Measurements from ENCODE around the gene PGAP2.

PGAP2 gene

DNA sequence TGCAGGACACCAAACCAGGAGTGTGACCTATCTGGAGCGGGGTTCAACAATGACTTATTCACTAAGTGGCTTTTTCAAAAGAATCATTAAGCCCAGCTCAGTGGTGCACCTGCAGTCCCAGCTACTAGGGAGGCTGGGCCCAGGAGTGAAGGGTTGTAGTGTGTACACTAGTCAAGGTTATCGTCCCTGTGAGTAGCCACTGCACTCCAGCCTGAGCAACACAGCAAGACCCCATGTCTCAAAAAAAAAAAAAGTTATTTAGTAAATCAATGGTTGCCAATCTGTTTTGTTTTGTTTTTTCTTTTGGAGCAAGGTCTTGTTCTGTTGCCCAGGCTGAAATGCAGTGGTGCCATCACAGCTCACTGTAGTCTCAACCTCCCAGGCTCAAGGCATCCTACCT lies 24.5 kb downstream of the PGAP2 start:
- H3K27me3 ChIP-seq (ENCODE audit: insufficient read depth, low read length), result no peaks in the 10 kb centered on the region
- no peak overlapping the region for H3K27ac ChIP-seq (ENCODE audit: low read depth, low read length)
- peaks cover 28% of the 10 kb centered on the region for H3K4me1 ChIP-seq (ENCODE audit: control insufficient read depth, insufficient read depth, low read length, unreplicated experiment)
- H3K79me2 ChIP-seq (ENCODE audit: control insufficient read depth, insufficient read depth, low read length, unreplicated experiment), result peaks cover 77% of the 10 kb centered on the region
- no peak overlapping the region for H3K4me3 ChIP-seq (ENCODE audit: low read depth, low read length)
- no peak overlapping the region for H2AFZ ChIP-seq (ENCODE audit: low read length, unreplicated experiment)
- H3K36me3 ChIP-seq (ENCODE audit: insufficient read depth, low read length), result no peaks in the 10 kb centered on the region

- Histone ChIP-seq H3K4me3 (ENCODE audit: low read depth, low read length) (no peak overlapping the region), H3K27me3 (ENCODE audit: insufficient read depth, low read length) (no peaks in the 10 kb centered on the region), H2AFZ (ENCODE audit: low read length, unreplicated experiment) (no peak overlapping the region), H3K36me3 (ENCODE audit: insufficient read depth, low read length) (no peaks in the 10 kb centered on the region), H3K4me1 (ENCODE audit: control insufficient read depth, insufficient read depth, low read length, unreplicated experiment) (peaks cover 34% of the 10 kb centered on the region), H3K79me2 (ENCODE audit: control insufficient read depth, insufficient read depth, low read length, unreplicated experiment) (peaks cover 83% of the 10 kb centered on the region), H3K27ac (ENCODE audit: low read depth, low read length) (no peak overlapping the region)
These were observed 25.1 kb downstream of the PGAP2 start for GRCh38 chr11:3833449-3833848.

DNA sequence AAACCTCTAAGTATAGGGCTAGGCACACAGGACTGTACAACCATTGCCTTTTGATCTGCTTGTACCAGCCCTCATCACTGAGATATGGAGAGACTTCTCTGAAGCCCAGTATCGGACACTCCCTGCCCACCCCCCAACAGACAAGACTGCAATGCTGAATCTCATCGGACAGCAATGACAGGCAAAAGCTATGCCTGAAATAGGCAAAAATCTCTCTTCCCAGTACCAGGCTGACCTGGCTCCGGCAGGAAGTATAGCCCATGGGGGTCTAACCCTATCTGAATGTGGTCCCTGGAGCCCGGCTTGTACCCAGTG lies 25.9 kb downstream of the PGAP2 start:
- no peak overlapping the region for H3K4me3 ChIP-seq (ENCODE audit: low read depth, low read length)
- H3K27me3 ChIP-seq (ENCODE audit: insufficient read depth, low read length), result no peaks in the 10 kb centered on the region
- peaks cover 38% of the 10 kb centered on the region for H3K4me1 ChIP-seq (ENCODE audit: control insufficient read depth, insufficient read depth, low read length, unreplicated experiment)
- H3K27ac ChIP-seq (ENCODE audit: low read depth, low read length), result no peak overlapping the region
- H3K79me2 ChIP-seq (ENCODE audit: control insufficient read depth, insufficient read depth, low read length, unreplicated experiment), result peaks cover 92% of the 10 kb centered on the region
- no peak overlapping the region for H2AFZ ChIP-seq (ENCODE audit: low read length, unreplicated experiment)
- no peaks in the 10 kb centered on the region for H3K36me3 ChIP-seq (ENCODE audit: insufficient read depth, low read length)

DNA sequence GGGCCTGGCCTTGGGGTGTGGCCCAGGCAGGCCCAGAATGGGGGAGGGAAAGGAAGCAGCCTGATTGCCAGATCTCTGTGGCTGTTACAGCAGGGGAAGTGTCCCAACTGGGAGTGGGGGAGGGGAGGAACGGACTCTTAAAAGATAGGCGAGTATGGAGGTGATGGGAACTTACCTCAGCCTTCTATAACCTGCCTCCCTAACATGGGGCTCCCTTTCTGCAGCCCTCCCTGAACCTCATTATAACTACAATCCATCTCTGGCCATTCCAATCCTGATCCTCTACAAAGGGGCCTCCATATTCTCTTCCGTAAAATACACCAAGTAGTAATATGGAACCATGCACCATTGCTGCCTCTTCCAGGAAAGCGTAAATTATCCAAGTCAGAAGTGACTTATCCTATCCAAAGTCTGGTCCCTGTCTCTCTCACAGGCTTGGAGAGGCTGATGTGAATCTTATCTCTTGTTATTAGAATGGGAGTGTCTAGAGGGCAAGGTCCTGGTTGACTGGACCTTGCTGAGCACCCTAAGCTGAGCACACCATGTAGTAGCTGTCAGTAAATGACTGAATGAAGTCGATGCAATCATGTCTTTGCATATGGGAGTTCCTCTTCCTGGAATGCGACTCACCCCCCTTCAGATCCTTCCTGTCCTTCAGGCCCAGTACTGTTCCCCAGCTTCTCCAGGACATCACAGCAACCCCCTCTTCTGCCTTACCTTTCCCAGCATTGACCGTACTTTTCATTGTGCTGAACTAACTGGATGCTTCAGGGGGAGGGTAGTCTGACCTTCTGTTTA lies 26.5 kb downstream of the PGAP2 start:
- peaks cover 95% of the 10 kb centered on the region for H3K79me2 ChIP-seq (ENCODE audit: control insufficient read depth, insufficient read depth, low read length, unreplicated experiment)
- H3K36me3 ChIP-seq (ENCODE audit: insufficient read depth, low read length), result no peaks in the 10 kb centered on the region
- no peak overlapping the region for H2AFZ ChIP-seq (ENCODE audit: low read length, unreplicated experiment)
- no peak overlapping the region for H3K27ac ChIP-seq (ENCODE audit: low read depth, low read length)
- H3K27me3 ChIP-seq (ENCODE audit: insufficient read depth, low read length), result no peaks in the 10 kb centered on the region
- no peak overlapping the region; the same call in 1 of the 2 replicates for H3K4me3 ChIP-seq (ENCODE audit: low read depth, low read length)
- peaks cover 38% of the 10 kb centered on the region for H3K4me1 ChIP-seq (ENCODE audit: control insufficient read depth, insufficient read depth, low read length, unreplicated experiment)

DNA sequence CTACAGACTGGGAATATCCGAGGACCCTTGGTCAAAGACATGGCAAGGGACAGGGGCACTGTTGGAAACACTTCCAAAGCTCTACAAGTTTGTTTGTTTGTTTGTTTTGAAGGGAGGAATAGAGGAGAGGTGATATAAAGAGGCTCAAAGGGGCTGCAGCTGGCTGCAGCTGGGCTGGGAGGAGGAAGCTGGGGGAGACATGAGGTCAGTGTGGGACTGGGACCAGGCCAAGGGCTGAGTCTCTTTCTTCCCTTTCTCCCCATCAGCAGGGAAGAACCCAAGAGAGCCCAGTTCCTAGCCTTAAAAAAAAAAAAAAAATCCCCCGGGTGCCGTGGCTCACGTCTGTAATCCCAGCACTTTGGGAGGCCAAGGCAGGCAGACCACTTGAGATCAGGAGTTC lies 27.4 kb downstream of the PGAP2 start:
- Histone ChIP-seq H3K27me3 (ENCODE audit: insufficient read depth, low read length) (no peaks in the 10 kb centered on the region), H3K79me2 (ENCODE audit: control insufficient read depth, insufficient read depth, low read length, unreplicated experiment) (peaks cover 95% of the 10 kb centered on the region), H3K4me3 (ENCODE audit: low read depth, low read length) (no peak overlapping the region), H2AFZ (ENCODE audit: low read length, unreplicated experiment) (no peak overlapping the region), H3K4me1 (ENCODE audit: control insufficient read depth, insufficient read depth, low read length, unreplicated experiment) (peaks cover 38% of the 10 kb centered on the region), H3K36me3 (ENCODE audit: insufficient read depth, low read length) (no peaks in the 10 kb centered on the region), H3K27ac (ENCODE audit: low read depth, low read length) (no peak overlapping the region)

DNA sequence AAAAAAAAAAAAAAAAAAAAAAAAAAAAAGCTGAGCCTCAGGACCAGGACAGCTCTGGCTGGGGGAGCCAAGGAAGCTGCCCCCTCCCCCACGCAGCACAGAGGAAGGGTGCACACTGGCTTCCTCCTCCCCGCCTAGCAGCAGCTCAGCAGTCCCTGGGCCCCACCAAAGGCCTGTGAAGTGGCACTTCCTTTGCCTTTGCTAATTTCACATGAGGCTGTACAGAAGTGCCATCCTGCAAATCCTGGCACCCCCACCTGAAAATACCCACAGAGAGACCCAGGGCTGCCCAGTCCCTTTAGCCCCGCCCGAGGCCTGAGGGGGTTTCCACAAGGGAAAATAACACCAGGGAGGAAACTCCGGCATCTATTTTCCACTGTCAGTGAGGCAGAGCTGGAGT lies 28.5 kb downstream of the PGAP2 start:
- H3K79me2 ChIP-seq (ENCODE audit: control insufficient read depth, insufficient read depth, low read length, unreplicated experiment), result peaks cover 84% of the 10 kb centered on the region
- no peak overlapping the region for H2AFZ ChIP-seq (ENCODE audit: low read length, unreplicated experiment)
- H3K27ac ChIP-seq (ENCODE audit: low read depth, low read length), result no peak overlapping the region
- no peaks in the 10 kb centered on the region for H3K27me3 ChIP-seq (ENCODE audit: insufficient read depth, low read length)
- no peaks in the 10 kb centered on the region for H3K36me3 ChIP-seq (ENCODE audit: insufficient read depth, low read length)
- H3K4me1 ChIP-seq (ENCODE audit: control insufficient read depth, insufficient read depth, low read length, unreplicated experiment), result peaks cover 40% of the 10 kb centered on the region
- H3K4me3 ChIP-seq (ENCODE audit: low read depth, low read length), result no peak overlapping the region

- Histone ChIP-seq H3K4me3 (ENCODE audit: low read depth, low read length) (peak overlapping the region; percentile 7; the same call in 1 of the 2 replicates), H3K79me2 (ENCODE audit: control insufficient read depth, insufficient read depth, low read length, unreplicated experiment) (peaks cover 75% of the 10 kb centered on the region), H3K27ac (ENCODE audit: low read depth, low read length) (no peak overlapping the region), H2AFZ (ENCODE audit: low read length, unreplicated experiment) (no peak overlapping the region), H3K4me1 (ENCODE audit: control insufficient read depth, insufficient read depth, low read length, unreplicated experiment) (peaks cover 44% of the 10 kb centered on the region), H3K36me3 (ENCODE audit: insufficient read depth, low read length) (no peaks in the 10 kb centered on the region), H3K27me3 (ENCODE audit: insufficient read depth, low read length) (no peaks in the 10 kb centered on the region)
These were observed 29.4 kb downstream of the PGAP2 start for GRCh38 chr11:3837793-3838192.

GRCh38 chr11:3838504-3838903 lies 30.1 kb downstream of the PGAP2 start:
- Histone ChIP-seq H3K36me3 (ENCODE audit: insufficient read depth, low read length) (no peaks in the 10 kb centered on the region), H3K27ac (ENCODE audit: low read depth, low read length) (no peak overlapping the region), H3K4me3 (ENCODE audit: low read depth, low read length) (peak overlapping the region; percentile 2; the same call in 1 of the 2 replicates), H2AFZ (ENCODE audit: low read length, unreplicated experiment) (no peak overlapping the region), H3K27me3 (ENCODE audit: insufficient read depth, low read length) (no peaks in the 10 kb centered on the region), H3K79me2 (ENCODE audit: control insufficient read depth, insufficient read depth, low read length, unreplicated experiment) (peaks cover 69% of the 10 kb centered on the region), H3K4me1 (ENCODE audit: control insufficient read depth, insufficient read depth, low read length, unreplicated experiment) (peaks cover 44% of the 10 kb centered on the region)

- Histone ChIP-seq H3K4me1 (ENCODE audit: control insufficient read depth, insufficient read depth, low read length, unreplicated experiment) (peaks cover 35% of the 10 kb centered on the region), H3K36me3 (ENCODE audit: insufficient read depth, low read length) (no peaks in the 10 kb centered on the region), H3K4me3 (ENCODE audit: low read depth, low read length) (peak overlapping the region; percentile 91), H2AFZ (ENCODE audit: low read length, unreplicated experiment) (no peak overlapping the region), H3K79me2 (ENCODE audit: control insufficient read depth, insufficient read depth, low read length, unreplicated experiment) (peaks cover 52% of the 10 kb centered on the region), H3K27me3 (ENCODE audit: insufficient read depth, low read length) (no peaks in the 10 kb centered on the region), H3K27ac (ENCODE audit: low read depth, low read length) (peak overlapping the region; percentile 82)
These were observed 31.9 kb downstream of the PGAP2 start for GRCh38 chr11:3840004-3840869.

DNA sequence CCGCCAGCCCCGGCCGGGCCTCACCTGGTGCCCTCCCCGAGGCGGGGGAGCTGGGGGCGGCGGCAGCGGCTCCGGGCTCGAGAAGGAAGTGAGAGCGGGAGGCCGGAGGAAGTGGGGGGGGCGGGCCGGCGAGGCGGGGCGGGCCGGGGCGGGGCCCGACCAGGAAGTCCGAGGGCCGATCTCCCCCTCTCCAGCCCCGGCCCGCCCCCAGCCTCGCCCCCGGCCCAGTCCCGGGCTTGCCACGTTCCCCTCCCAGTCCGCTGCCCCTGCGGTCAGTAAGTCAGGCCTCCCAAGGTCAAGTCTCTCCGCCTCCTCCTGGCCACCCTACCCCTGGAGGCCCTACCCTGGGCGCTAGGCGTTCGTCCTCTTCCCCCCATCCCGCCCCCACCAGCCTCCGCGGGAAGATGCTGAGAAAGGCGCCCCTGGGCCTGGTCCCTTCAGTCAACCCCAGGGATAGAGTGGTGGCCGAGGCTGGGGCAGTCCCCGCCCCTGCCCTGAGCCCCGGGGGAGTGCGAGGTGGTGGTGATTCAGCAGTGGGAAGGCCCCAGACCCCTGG lies 32.6 kb downstream of the PGAP2 start, which contains the start of gene RHOG:
TSS of gene RHOG (minus strand) at position 90 of the 556 bp plus-strand sequence. CDS start 12,821 bp downstream, outside the sequence.
- no peaks in the 10 kb centered on the region for H3K36me3 ChIP-seq (ENCODE audit: insufficient read depth, low read length)
- peak within 1 kb of the TSS; percentile 91 for H3K4me3 ChIP-seq (ENCODE audit: low read depth, low read length)
- H2AFZ ChIP-seq (ENCODE audit: low read length, unreplicated experiment), result peak within 1 kb of the TSS; percentile 64
- peaks cover 45% of the 10 kb centered on the region for H3K79me2 ChIP-seq (ENCODE audit: control insufficient read depth, insufficient read depth, low read length, unreplicated experiment)
- peak within 1 kb of the TSS; percentile 82 for H3K27ac ChIP-seq (ENCODE audit: low read depth, low read length)
- no peaks in the 10 kb centered on the region for H3K27me3 ChIP-seq (ENCODE audit: insufficient read depth, low read length)
- peaks cover 28% of the 10 kb centered on the region for H3K4me1 ChIP-seq (ENCODE audit: control insufficient read depth, insufficient read depth, low read length, unreplicated experiment)
